GM20431 (cell line): ENCODE data around the gene PMF1.
"Not testable (repeated sequence)": the region's sequence is repeated elsewhere in the genome, so short reads cannot be mapped to it uniquely, and the experiment has no call there.

Experiments
- in situ Hi-C: fragments of 300-500 bp; cut with MseI, MboI; formaldehyde crosslinking; loops from one replicate; pipeline ENCODE4 v1.15.0; 2020; ENCODE audit warnings: low sequenced_read_pairs; ENCODE audit not compliant: unreplicated experiment

Gene PMF1

DNA sequence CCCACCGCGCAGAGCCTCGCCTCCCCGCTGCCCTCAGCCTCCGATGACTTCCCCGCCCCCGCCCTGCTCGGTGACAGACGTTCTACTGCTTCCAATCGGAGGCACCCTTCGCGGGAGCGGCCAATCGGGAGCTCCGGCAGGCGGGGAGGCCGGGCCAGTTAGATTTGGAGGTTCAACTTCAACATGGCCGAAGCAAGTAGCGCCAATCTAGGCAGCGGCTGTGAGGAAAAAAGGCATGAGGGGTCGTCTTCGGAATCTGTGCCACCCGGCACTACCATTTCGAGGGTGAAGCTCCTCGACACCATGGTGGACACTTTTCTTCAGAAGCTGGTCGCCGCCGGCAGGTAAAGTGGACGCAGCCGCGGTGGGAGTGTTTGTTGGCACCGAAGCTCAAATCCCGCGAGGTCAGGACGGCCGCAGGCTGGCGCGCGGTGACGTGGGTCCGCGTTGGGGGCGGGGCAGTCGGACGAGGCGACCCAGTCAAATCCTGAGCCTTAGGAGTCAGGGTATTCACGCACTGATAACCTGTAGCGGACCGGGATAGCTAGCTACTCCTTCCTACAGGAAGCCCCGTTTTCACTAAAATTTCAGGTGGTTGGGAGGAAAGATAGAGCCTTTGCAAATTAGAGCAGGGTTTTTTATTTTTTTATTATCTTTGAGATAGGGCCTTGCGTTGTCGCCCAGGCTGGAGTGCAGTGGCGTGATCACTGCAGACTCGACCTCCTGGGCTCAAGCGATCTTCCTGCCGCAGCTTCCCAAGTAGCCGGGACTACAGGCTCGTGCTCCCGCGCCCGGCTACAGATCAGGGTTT is at the start of gene PMF1:
Gene PMF1 (plus strand): TSS at position 175 of the 811 bp plus-strand sequence. CDS start 9 bp downstream, at position 184.
- in situ Hi-C loops: no loop called here

- in situ Hi-C loops: no loop called here
Observed at GRCh38 chr1:156163712-156164111, 49.1 kb upstream of the PMF1 start.

GRCh38 chr1:156164125-156164831 is 48.5 kb upstream of the PMF1 start:
- in situ Hi-C loops: no loop called here

- in situ Hi-C loops: no loop called here
Observed at GRCh38 chr1:156165083-156165482, 47.7 kb upstream of the PMF1 start.

DNA sequence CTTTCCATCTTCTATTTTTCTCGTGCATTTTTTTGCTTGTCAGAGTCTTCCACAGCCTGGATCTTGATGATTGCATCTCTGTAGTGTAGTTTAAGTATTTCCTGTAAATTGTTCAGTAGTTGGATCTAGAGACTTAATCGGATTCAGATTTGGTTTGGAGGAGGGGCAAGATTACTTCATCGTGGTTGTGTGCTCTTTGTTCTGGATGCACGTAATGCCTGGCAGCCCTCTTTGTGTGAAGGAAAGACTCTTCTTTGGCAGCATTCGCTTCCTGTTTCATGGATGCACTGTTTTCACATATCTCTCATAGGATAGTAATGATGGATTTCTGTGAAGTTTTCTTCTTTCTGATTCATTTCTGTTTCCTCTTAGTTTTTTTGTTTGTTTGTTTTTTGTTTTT is 45.3 kb upstream of the PMF1 start:
- in situ Hi-C loops: no loop called here

GRCh38 chr1:156172696-156173470 is 39.9 kb upstream of the PMF1 start:
- in situ Hi-C loops: no loop called here

GRCh38 chr1:156176610-156177210 is 36.1 kb upstream of the PMF1 start:
- in situ Hi-C loops: no loop called here

DNA sequence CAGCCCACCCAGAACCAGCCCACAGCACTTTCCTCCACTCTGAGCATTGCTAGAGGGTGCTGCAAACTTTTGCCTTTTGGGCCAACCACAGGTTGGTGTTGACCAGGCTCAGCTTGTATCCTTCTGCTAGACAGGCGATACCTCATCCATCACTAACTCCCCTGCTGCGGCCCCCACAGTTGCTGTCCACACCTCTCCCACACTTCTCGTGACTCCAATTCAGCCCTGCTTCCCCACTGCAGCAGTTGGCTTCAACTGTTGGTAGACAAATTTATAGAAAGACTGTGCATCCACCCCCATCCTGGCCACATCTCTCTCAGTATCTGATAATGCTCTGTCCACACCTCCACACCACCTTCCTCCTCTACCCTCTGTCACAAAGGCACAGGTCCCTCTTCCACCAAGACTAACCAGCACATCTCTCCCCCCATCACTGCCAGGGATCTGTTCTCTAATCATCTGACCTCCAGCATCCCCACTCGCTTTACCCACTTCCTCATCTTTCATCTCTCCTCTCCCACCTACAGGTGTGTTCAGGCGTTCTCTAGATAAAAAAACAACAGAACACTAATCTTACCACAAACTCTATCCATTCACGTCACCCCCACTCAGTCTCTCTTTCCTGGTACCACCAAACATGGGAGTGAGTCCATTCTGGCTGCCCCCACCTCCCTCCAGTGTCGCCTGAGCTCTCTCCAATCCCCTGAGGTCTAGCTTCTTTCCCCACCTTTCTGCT is 34.7 kb upstream of the PMF1 start:
- in situ Hi-C loops: no loop called here

- in situ Hi-C loops: no loop called here
Observed at GRCh38 chr1:156180471-156180870, 32.3 kb upstream of the PMF1 start.

- in situ Hi-C loops: not testable (repeated sequence)
Observed at GRCh38 chr1:156181391-156181924, 31.3 kb upstream of the PMF1 start.

GRCh38 chr1:156182010-156182779 is 30.6 kb upstream of the PMF1 start:
- in situ Hi-C loops: not testable (repeated sequence)

GRCh38 chr1:156186347-156187177 is 26.2 kb upstream of the PMF1 start:
- in situ Hi-C loops: not testable (repeated sequence)

DNA sequence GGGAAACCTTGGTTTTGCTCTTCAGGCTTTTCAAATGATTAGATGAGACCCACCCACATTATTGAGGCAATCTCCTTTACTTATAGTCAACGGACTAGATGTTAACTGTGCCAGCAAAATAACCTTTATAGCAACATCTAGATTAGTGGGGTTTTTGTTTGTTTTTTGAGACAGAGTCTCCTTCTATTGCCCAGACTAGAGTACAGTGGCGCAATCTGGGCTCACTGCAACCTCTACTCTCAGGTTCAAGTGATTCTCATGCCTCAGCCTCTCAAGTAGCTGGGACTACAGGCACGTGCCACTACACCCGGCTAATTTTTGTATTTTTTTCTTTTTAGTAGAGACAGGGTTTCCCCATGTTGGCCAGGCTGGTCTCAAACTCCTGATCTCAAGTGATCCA is 22.5 kb upstream of the PMF1 start:
- in situ Hi-C loops: not testable (repeated sequence)

DNA sequence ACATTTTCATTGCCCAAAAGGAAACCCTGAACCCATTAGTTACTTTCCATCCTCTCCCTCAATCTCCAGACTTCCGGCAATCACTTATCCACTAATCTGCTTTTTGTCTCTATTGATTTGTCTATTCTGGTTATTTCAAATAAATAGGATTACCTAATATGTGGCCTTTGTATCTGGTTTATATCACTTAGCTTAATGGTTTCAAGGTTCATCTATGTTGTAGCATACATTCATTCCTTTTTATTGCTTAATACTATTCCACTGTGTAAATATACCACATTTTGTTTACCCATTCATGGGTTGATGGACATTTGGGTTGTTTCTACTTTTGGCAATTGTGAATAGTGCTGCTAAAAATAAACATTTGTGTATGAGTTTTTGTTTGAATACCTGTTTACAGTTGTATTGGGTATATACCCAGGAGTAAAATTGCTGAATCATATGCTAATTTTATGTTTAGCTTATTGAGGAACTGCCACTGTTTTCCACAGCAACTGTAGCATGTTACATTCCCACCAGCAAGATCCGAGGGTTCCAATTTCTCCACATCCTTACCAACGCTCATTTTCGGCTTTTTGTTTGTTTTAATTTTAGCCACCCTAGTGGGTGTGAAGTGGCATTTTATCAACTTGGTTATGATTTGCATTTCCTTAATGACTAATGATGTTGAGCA is 21.4 kb upstream of the PMF1 start:
- in situ Hi-C loops: no loop called here

DNA sequence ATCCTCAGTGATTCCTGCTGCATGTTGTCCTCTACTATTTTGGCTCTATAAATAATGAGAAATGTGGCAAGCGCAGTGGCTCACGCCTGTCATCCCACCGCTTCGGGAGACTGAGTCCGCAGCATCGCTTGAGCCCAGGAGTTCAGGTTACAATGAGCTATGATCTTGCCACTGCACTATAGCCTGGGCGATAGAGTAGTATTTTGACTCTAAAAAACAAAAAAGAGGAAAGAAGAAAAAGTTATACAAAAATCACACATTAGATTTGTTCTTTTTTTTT is 19.7 kb upstream of the PMF1 start:
- in situ Hi-C loops: no loop called here

GRCh38 chr1:156193488-156194299 is 19.1 kb upstream of the PMF1 start, which contains the start of gene SLC25A44:
SLC25A44 (plus strand) TSS chr1:156194104; CDS start chr1:156199848, 5,744 bp downstream.
- in situ Hi-C loops: no loop called here

DNA sequence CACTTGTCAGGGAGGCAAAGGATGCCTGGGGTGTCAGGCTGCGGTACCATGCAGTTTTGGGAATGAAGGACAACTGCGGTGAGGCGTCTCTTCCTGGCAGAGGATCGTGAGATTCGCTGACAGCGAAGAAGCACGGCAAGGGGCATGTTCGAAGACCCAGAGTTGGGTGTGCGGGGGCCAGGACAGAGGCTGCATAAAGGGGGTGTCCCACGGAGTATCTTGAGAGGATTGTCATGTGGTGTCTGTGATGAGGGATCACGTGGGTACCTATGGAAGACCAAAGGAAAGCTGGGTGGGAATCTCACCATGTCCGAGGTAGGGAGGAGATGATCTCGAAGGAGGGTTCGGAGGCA is 18.5 kb upstream of the PMF1 start:
- in situ Hi-C loops: no loop called here
